Esophagus (tissue), 2 donors: ENCODE results near the gene C14orf180. TPM values are rescaled to one million over a fixed set of nuclear protein-coding genes. Genes with fewer than 3 reads are reported as not detected.

Experiments used
- H3K27ac ChIP-seq, 2 donors: one replicate each; pipeline ENCODE4 v1.5.1; 2013; ENCODE audit warnings: low read depth in 2 of 2, mild to moderate bottlenecking in 2 of 2, inconsistent platforms in 1 of 2, low read length in 1 of 2, moderate library complexity in 1 of 2
- H3K27me3 ChIP-seq, 2 donors: one replicate each; pipeline ENCODE4 v1.6.1; 2013; ENCODE audit warnings: low read length in 2 of 2, control low read depth in 1 of 2, mild to moderate bottlenecking in 1 of 2; ENCODE audit not compliant: insufficient read depth in 2 of 2, control insufficient read depth in 1 of 2
- H3K36me3 ChIP-seq, 2 donors: one replicate each; pipeline ENCODE4 v1.6.1; 2013; ENCODE audit warnings: low read length in 1 of 2; ENCODE audit not compliant: control insufficient read depth in 2 of 2, insufficient read depth in 2 of 2
- H3K4me1 ChIP-seq, 2 donors: one replicate each; pipeline ENCODE4 v1.6.1; 2013; ENCODE audit warnings: low read length in 1 of 2; ENCODE audit not compliant: control insufficient read depth in 2 of 2, insufficient read depth in 2 of 2
- H3K4me3 ChIP-seq, 2 donors: one replicate each; pipeline ENCODE4 v1.5.1; 2013; ENCODE audit warnings: low read length in 2 of 2, mild to moderate bottlenecking in 2 of 2, low read depth in 1 of 2, moderate library complexity in 1 of 2
- H3K9me3 ChIP-seq, 2 donors: one replicate each; pipeline ENCODE4 v1.6.1; 2013; ENCODE audit warnings: mild to moderate bottlenecking in 2 of 2, low read depth in 1 of 2, low read length in 1 of 2, moderate library complexity in 1 of 2; ENCODE audit not compliant: control insufficient read depth in 2 of 2, insufficient read depth in 1 of 2
- WGBS, 2 donors: extraction: QIAGEN DNeasy Blood & Tissue Kit; methylation state at CpG; one replicate each; pipeline ENCODE4 v1.1.7; 2013; 5-methylcytosine and 5-hydroxymethylcytosine counted together
- polyA plus RNA-seq, 2 donors: library from polyadenylated mRNA; stranded (reverse); fragments of 200-250 nt; gene quantifications; one replicate each; pipeline ENCODE4 v1.2.3, GENCODE V29; 2013
- donor health status: healthy with polysubstance abuse.
- donor health status: Bipolar disorder and iron deficiency.

The C14orf180 gene
- polyA plus RNA-seq, 2 donors = 0.06 TPM; not detected in 1

- no peaks in the 10 kb centered on the region for H3K36me3 ChIP-seq
- H3K27me3 ChIP-seq = no peaks in the 10 kb centered on the region
- 43 to 48% methylated on average over 5 of the region's 5 CpGs for WGBS, 2 donors
- no peak overlapping the region for H3K4me3 ChIP-seq
- no peak overlapping the region for H3K27ac ChIP-seq
- H3K4me1 ChIP-seq = no peaks in the 10 kb centered on the region
- H3K9me3 ChIP-seq = peaks cover 0 to 7% of the 10 kb centered on the region in 2 donors
Observed at GRCh38 chr14:104639471-104639870, 59.9 kb downstream of the C14orf180 start.

Other genes with a start within 250 kb of the C14orf180 start
- under 1 TPM; 0.02 to 0.06 TPM for gene TMEM179, start 25.0 kb downstream of the C14orf180 start, polyA plus RNA-seq
- gene INF2, start 109.9 kb downstream of the C14orf180 start, polyA plus RNA-seq = 10 to 100 TPM; 26.6 to 41.9 TPM
- gene ADSS1, start 144.5 kb downstream of the C14orf180 start, polyA plus RNA-seq = 10 to 100 TPM in 1 of 2 donors, 1 to 10 TPM in 1; 5.8 to 10.2 TPM
- gene SIVA1, start 173.4 kb downstream of the C14orf180 start, polyA plus RNA-seq = 100 to 1,000 TPM in 1 of 2 donors, 10 to 100 TPM in 1; 60.5 to 159 TPM
- gene AKT1, start 216.0 kb downstream of the C14orf180 start, polyA plus RNA-seq = 10 to 100 TPM; 62.6 to 62.9 TPM
- gene ZBTB42, start 221.3 kb downstream of the C14orf180 start, polyA plus RNA-seq = 1 to 10 TPM; 5.0 TPM